Dermis microvascular lymphatic vessel endothelial cell (primary cell): ENCODE results near the gene ANKHD1. TPM values are rescaled to one million over a fixed set of nuclear protein-coding genes. Genes with fewer than 3 reads are reported as not detected.

ENCODE experiments used
- DNase-seq, 2 donors: peaks; one replicate each; pipeline versions ENCODE4 v3.0.0 to v3.0.0-alpha.2; 2010; ENCODE audit warnings: low read depth in 2 of 2
- total RNA-seq: library from RNA; depleted of rRNA; stranded (reverse); fragments of >200 nt; gene quantifications from 2 replicates; pipeline ENCODE4 v1.2.1, GENCODE V29; 2014

The ANKHD1 gene
- total RNA-seq, 1 donor from 2014 or later = 44.7 TPM

GRCh38 chr5:140544986-140545385 is 143.4 kb downstream of the ANKHD1 start:
- DNase-seq = no peak

- DNase-seq = no peak
Observed at GRCh38 chr5:140545606-140546005, 144.0 kb downstream of the ANKHD1 start.

GRCh38 chr5:140546851-140547507 is 145.3 kb downstream of the ANKHD1 start:
- DNase-seq = no peak

- peak; percentile 96 to 98 for DNase-seq
Observed at GRCh38 chr5:140547508-140548299, 146.1 kb downstream of the ANKHD1 start, which contains the start of gene EIF4EBP3. Gene EIF4EBP3 (plus strand): TSS chr5:140547662. CDS start chr5:140547738, 76 bp downstream.

GRCh38 chr5:140548300-140548688 is 146.7 kb downstream of the ANKHD1 start:
- DNase-seq = no peak

GRCh38 chr5:140548791-140549190 is 147.2 kb downstream of the ANKHD1 start:
- DNase-seq = no peak

- DNase-seq = peak in 1 of 2 donors; percentile 54
Observed at GRCh38 chr5:140549237-140550144, 147.9 kb downstream of the ANKHD1 start.

- DNase-seq = no peak
Observed at GRCh38 chr5:140550147-140551079, 148.8 kb downstream of the ANKHD1 start.

- DNase-seq = no peak
Observed at GRCh38 chr5:140551872-140552271, 150.2 kb downstream of the ANKHD1 start.

GRCh38 chr5:140553657-140554056 is 152.0 kb downstream of the ANKHD1 start:
- DNase-seq = no peak

GRCh38 chr5:140554454-140554853 is 152.8 kb downstream of the ANKHD1 start:
- no peak for DNase-seq

GRCh38 chr5:140555747-140556312 is 154.2 kb downstream of the ANKHD1 start:
- no peak for DNase-seq

- no peak for DNase-seq
Observed at GRCh38 chr5:140556438-140556837, 154.8 kb downstream of the ANKHD1 start.

- peak; percentile 64 to 90 for DNase-seq
Observed at GRCh38 chr5:140557136-140557805, 155.6 kb downstream of the ANKHD1 start, which contains the start of gene SRA1. Gene SRA1 (minus strand): TSS chr5:140557473. CDS start chr5:140557452, 21 bp downstream.

GRCh38 chr5:140557965-140558364 is 156.3 kb downstream of the ANKHD1 start:
- no peak for DNase-seq

GRCh38 chr5:140558542-140558941 is 156.9 kb downstream of the ANKHD1 start:
- no peak for DNase-seq

- DNase-seq = no peak
Observed at GRCh38 chr5:140560227-140560626, 158.6 kb downstream of the ANKHD1 start.

GRCh38 chr5:140561753-140562523 is 160.3 kb downstream of the ANKHD1 start:
- DNase-seq = no peak

- no peak for DNase-seq
Observed at GRCh38 chr5:140563596-140563995, 162.0 kb downstream of the ANKHD1 start.
